Hematopoietic multipotent progenitor cell treated with erythropoietin and hydrocortisone succinate and interleukin-3 and kit ligand, for 15 days (in vitro differentiated cells): Measurements from ENCODE around the gene FANCE.
A peak's percentile ranks its signal among the peaks of the same experiment; 100 is the strongest.
"Not testable (repeated sequence)": the region's sequence is repeated elsewhere in the genome, so short reads cannot be mapped to it uniquely, and the experiment has no call there.

ENCODE experiments used
- DNase-seq: peaks from one replicate; pipeline ENCODE4 v3.0.0-alpha.2; 2015; ENCODE audit warnings: low spot score

FANCE gene

GRCh38 chr6:35432702-35433101, 19.4 kb upstream of the FANCE start:
- not testable (repeated sequence) for DNase-seq

DNA sequence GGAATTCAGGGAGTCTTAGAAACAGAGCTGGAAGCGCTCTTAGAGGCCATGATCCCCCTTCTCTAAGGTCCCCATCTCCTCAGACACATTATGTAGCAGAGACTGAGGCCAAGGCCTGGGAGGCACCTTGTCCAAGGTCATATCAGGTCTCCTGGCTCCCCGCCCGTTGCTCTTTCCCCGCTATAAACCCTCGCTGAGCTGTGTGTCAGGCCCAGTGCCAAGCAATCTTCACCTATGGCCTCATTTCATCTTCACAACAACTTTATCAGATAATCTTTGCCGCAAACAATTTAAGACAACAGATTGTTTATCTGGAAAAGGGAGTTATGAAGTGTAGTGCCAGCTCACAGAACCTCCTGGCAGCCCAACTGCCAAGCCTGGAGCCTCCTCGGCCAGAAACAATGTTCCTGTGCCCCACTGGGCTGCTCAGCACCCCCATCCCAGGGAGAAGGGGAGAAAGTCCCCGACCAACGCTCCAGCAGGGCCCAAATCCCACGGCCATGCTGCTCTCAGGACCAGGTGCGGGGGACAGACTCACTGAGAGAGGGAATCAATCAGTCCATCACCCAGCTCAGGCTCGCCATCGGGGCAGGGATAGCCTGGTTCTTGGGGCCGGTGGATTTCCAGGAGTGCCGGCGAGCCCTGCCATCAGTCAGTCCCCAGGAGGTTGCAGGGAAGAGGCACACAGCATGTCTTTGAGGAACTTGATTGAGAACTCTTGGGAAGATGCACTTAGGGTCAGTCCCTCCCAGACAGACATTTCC, 16.9 kb upstream of the FANCE start:
- no peak for DNase-seq

GRCh38 chr6:35436071-35436857, 15.9 kb upstream of the FANCE start:
- no peak for DNase-seq

DNA sequence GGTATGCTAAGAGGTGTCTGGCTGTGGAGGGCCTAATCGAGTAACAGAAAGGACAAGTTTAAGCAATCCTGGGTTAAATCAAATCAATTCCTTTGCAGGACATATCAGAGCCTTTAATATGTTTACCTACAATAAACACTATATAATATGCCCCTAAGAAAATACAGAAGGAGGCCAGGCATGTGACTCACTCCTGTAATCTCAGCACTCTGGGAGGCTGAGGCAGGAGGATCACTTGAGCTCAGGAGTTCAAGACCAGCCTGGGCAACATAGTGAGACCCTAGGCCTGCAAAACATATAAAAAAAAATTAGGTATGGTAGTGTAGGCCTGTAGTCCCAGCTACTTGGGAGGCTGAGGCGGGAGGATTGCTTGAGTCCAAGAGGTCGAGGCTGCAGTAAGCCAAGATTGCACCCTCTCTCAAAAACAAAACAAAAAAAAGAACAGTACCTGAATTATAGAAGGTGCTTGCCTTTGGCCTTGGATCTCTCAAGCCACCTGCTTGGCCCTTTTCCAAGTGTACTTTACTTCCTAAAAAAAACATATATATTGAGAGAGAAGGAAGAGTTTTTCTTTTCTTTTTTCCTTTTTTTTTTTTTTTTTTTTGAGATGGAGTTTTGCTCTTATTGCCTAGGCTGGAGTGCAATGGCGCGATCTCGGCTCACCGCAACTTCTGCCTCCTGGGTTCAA, 13.6 kb upstream of the FANCE start:
- DNase-seq = not testable (repeated sequence)

DNA sequence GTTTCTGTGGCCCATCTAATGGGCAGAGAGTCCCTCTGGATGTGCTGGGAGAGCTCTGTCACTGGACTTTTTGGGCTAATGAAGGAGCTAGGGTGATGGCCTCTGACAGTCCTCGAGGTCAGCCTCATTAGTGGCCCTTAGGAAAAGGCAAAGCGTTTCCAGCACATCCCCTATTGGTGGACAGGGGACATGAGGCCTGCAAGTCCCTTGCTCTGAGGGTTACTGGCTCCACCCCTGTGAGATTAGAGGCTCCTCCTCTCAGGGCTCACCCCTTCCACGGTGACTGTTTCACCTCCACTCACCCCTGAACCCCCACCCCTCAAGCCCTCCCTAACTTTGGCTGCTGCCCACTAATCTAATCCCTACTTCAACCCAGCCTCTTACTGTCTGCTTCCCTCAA, 12.8 kb upstream of the FANCE start:
- DNase-seq = no peak

GRCh38 chr6:35441205-35441604, 10.9 kb upstream of the FANCE start:
- no peak for DNase-seq

DNA sequence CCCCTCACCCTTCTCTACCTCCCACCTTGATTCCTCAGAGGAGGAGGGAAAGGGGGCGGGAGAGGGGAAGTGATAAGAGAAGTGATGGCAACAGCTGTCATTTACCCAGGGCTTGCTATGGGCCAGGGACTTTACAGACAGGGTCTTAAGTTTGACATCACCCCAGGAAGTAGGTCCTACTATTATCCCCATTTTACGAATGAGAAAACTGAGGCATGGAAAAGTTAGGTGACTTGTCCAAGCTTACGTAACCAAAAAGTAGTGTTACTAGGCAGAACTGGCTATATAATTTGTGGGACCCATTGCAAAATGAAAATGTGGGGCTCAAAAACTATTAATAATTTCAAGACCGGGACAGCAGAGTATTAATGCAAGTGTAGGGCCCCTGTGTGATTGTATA, 10.5 kb upstream of the FANCE start:
- no peak for DNase-seq

DNA sequence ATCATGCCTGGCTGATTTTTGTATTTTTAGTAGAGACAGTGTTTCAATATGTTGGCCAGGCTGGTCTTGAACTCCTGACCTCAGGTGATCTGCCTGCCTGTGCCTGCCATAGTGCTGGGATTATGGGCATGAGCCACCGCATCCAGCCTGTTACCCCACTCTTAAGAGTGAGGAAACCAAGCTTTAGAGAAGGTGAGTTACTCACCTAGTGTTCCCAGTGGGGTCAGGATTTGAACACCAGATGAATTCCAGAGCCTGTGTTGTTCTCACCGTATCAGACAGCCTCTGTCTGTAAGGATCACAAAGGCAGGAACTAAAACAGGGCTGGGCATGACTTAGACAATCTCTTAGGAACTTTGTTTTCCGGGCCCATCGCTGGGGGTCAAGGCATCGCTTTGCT, 9.4 kb upstream of the FANCE start:
- DNase-seq = no peak

DNA sequence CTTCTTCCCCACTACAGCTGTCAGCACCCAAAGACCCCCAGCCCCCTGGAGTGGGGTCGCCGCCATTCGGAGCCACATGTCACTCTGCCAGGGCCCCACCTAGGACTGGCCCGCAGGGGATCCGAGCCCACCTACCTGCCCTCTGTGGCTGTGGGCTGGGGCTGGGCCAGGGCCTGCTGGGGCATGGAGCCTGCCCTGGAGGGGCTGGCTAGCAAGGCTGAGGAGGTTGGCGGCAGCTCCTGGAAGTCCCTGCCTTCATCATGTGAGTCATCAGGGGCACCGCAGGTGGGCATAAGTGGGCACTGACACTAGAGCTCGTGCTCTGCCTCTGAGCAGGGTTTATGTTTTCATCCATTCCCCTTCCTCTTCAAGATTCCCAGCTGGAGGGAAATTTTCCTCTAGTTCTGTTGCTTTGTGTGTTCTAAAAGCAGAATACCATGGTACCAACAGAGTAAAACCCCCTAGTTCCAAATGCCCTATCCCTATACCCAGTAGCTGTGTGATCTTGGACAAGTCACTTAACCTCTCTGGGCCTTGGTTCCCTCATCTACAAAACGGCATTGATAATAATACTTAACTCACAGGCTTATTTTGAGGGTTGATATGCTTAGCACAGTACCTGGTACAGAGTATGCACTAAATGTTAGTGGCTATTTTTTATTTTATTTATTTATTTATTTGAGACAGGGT, 8.7 kb upstream of the FANCE start:
- no peak for DNase-seq

DNA sequence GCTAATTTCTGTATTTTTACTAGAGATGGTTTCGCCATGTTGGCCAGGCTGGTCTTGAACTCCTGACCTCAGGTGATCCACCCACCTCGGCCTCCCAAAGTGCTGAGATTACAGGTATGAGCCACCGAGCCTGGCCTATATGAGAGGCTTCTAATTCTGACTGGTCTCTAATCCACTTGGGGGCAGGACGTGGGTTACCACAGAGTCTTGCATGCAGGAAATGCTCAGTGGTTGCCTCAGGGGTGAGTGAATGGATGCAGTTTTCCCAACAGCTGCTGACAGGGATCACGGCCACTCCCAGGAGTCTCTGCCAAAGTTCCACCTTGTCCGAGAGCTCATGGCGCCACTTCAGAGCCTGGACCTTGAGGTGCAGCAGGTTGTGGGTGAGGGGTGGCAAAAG, 6.4 kb upstream of the FANCE start:
- DNase-seq = no peak

DNA sequence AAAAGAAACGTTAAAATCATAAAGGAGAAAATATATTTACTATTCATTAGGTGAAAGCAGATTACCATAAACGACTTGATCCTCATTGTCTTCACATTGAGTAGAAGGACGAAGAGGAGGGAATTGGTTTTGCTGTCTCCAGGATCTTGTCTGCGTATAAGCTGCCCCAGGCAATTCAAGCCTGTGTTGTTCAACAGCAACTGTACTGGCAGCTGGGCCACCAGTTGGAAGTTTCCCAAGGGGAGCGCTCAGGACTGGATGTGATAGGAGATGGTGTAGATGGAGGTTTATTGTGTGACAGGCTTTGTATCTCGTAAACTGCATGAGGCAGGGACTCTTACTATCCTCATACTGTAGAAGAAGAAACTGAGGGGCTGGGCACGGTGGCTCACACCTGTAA, 3.9 kb upstream of the FANCE start:
- DNase-seq = no peak

- peak; percentile 78 for DNase-seq
These were observed 2.8 kb upstream of the FANCE start for GRCh38 chr6:35449287-35449881.

DNA sequence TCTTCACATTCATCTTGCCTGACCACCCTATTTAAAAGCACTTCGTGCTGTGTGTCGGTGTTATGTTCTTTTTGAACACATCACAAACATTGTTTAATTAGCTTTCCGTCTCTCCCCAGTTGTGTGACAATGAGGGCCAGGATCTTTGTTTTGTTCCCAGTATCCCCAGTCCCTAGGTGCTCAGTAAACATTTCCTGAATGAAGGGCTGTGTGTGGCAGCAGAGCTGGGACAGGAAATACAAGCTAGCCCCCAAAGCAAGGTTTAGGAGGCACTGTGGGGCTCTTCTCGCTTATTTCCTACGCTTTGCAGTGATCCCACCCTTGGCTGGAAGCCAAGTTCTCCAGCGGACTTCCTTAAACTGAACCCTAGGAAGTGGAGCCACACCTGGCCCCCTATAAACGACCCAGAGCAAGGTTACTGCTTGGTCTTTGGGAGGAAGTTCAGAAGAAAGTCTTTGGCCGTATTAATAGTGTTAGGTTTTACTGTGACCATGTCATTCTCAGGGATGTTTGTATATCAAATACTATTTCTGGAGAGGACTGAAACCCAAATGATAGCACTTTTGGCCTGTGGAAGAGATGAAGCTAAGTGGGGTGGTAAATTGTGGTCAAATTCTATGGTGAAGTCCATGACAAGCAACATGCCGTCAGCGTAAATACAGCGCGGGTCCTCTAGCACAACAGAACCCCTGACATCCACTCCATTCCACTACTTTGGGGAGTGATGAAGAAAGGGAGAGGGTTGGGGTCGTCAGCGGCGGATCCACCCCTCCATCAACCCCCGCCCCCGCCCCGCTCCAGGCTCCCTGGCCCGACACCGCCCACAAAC, 570 bp upstream of the FANCE start:
- DNase-seq = no peak

- DNase-seq = peak; percentile 65
These were observed 1.1 kb downstream of the FANCE start for GRCh38 chr6:35453236-35453635.

DNA sequence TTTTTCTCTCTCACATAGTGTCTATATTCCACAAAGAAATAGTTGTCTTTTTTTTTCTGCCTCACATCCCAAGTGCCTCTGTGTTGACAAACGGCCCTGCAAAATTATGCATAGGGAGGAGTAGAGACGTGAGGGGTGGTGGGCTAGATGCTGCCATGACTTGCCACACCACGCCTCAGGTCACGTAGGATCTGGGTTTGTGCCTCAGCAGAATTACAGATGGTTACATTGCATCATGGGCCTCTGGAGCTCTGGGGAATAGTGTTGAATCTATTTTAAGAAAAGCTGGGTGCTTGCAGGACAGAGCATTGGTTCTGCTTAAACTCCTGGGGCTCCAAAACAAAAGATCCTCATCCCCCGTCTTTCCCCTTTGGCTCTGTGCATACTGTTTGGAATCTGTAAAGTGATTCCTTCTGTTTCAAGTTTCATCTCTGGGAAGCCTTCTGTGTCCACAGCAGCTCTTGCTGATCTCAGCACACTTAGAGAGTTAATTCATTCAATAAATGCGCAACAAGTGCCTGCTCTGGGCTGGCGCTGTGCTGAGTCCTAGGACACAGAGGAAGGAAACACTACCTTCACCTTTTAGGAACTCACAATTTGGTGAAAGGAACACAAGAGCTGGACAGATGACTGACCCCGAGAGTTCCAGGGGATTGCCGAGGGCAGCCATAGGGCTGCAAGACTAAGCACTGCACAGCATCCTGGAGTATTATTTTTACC, 2.4 kb downstream of the FANCE start:
- DNase-seq = no peak

DNA sequence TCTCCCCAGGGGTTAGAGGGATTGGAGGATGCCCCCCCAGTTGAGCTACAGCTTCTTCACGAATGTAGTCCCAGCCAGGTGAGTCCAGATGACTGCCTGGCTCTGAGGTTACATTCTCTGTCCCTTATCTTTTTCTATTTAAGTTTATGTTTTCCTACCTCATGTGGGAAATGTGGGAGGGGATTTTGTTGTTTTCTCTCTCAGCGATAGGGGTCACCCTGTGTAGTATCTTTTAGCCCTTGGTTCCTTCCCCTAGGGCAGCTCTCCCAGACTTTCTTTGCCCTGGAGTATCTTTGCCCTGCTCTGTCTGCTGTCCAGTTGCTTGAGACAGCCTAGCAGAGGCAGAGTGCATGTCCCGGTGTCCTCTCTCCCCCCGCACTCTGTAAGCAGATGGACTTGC, 5.8 kb downstream of the FANCE start:
- DNase-seq = no peak

DNA sequence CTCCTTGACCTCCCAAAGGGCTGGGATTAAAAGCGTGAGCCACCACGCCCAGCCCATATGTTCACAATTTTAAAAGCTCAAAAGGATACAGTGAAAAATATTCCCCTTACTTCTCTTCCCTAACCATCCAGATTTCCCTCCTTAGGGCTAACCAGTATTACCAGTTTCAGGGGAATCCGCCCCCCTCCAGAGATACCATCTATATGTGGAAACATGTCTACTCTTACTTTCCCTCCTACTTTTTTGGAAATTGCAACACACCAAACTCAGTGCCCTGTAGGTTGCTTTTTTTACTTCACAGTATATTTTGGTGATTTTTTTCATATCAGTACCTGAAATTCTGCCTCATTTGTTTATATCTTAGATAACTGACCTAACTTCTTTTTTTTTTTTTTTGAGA, 9.1 kb downstream of the FANCE start:
- DNase-seq = no peak

GRCh38 chr6:35463292-35463691, 11.2 kb downstream of the FANCE start:
- no peak for DNase-seq

DNA sequence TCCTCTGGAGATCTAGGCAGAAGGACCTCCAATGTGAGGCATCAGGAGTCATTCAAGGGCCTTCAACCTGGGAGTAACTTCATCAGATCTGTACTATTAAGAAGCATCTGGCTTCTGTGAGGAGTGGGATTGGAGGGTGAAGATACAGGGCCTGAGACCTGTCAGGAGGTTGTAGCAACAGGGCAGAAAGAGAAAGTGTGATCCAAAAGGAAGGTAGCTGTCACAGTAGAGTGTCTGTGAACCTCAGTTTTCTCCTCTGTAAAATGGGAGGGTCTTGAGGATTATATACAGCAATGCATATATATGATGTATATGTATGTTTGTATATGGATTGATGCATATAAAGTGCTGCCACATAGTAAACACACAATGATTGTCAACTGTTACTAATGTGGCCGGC, 13.5 kb downstream of the FANCE start:
- no peak for DNase-seq

DNA sequence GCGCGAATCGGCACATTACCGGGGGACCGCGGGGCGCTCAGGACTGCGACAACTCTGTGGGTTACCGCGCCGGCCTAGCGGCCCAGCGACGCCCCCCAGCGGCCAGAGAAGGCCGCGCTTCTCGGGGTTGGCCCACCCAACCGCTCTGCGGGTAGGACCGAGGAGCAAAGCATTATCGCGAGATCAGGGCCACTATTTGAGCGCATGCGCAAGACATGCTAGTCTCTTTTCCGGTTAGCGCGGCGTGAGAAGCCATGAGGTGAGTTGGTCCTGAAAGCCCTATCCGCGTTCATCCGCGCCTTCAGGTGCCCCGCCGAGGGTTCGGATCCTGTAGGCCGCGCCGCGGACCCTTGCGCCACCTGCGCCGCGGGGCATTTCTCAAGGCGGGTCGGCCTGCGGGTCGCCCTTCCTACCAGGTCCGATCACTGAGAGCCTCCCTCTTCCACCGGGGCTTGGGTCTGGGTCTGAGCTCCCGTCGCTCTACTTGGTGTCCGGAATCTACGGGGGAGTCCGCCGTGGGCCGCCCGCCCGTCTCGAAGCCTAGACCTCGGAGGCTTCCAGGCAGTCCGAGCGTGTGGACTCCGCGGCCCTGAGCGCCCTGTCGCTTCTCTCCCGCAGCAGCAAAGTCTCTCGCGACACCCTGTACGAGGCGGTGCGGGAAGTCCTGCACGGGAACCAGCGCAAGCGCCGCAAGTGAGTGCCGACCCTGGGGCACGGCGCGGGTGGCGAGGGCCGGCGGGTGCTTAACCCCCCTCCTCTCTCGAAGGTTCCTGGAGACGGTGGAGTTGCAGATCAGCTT, 16.2 kb downstream of the FANCE start, which contains the start of gene RPL10A:
RPL10A (plus strand) TSS at position 221 of the 799 bp plus-strand sequence; CDS start at position 255, 34 bp downstream.
- DNase-seq = peak; percentile 97
